Measurements from ENCODE around the gene GSC2. TPM values are rescaled to one million over a fixed set of nuclear protein-coding genes. Genes with fewer than 3 reads are reported as not detected.
"Not testable (repeated sequence)": the region's sequence is repeated elsewhere in the genome, so short reads cannot be mapped to it uniquely, and the experiment has no call there.

The GSC2 gene
- total RNA-seq, 1 donor from 2014 or later = not detected

- intact Hi-C loops (cut with micrococcal nuclease) = no loop called here
Observed at GRCh38 chr22:19164425-19164824, 14.3 kb upstream of the GSC2 start.

DNA sequence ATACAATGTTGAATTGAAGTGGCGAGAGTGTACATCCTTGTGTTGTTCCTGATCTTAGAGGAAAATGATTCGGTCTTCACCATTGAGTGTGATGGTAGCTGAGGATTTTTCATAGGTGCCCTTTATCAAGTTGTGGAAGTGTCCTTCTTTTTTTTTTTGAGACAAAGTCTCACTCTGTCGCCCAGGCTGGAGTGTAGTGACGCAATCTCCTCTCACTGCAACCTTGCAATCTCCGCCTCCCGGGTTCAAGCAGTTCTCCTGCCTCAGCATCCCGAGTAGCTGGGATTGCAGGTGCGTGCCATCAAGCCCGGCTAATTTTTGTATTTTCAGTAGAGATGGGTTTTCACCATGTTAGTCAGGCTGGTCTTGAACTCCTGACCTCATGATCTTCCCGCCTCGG lies 8.6 kb upstream of the GSC2 start:
- intact Hi-C loops (cut with micrococcal nuclease) = not testable (repeated sequence)

GRCh38 chr22:19156109-19156508 lies 6.0 kb upstream of the GSC2 start:
- intact Hi-C loops (cut with micrococcal nuclease) = not testable (repeated sequence)

GRCh38 chr22:19152942-19153883 lies 3.1 kb upstream of the GSC2 start:
- intact Hi-C loops (cut with micrococcal nuclease) = no loop called here

GRCh38 chr22:19151329-19152191 lies 1.5 kb upstream of the GSC2 start:
- intact Hi-C loops (cut with micrococcal nuclease) = no loop called here

GRCh38 chr22:19150482-19151328 lies 613 bp upstream of the GSC2 start:
- intact Hi-C loops (cut with micrococcal nuclease) = no loop called here

GRCh38 chr22:19149047-19149883 lies 827 bp downstream of the GSC2 start:
- intact Hi-C loops (cut with micrococcal nuclease) = loop anchor here (10.0 kb wide), 1 partner anchor 706 kb away; the partner anchor contains the start of genes GNB1L and RTL10

DNA sequence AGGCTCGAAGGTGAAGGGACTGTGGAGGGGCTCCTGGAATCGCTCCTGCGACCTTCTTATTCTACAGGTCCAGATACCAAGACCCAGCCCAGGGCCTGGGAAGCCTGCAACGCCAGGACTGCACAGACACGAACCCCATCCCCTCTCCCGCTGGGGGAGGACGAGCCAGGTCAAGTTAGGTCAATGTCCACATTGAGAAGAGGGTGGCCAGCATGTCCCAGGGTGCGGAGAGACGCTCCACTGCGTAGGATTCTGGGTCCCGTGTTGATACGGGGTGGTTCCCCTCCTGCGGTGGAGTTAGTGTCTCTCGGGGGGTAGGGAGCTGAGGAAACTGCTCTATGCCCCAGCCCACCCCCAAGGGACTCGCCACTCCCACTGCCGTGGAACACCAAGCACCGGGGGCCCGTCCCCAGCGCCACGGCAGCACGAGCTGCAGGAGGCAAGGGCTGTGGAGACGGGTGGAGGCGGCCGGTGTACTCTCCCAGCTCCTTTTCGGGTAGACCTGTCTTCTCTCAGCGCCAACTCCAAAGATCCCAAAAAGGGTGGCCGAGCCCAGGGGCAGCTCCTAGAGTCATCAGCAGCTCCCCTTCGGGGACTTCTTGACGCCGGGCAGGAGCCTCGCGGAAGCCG lies 1.6 kb downstream of the GSC2 start:
- intact Hi-C loops (cut with micrococcal nuclease) = loop anchor here (10.0 kb wide), 1 partner anchor 706 kb away; the partner anchor contains the start of genes GNB1L and RTL10

GRCh38 chr22:19147195-19147780 lies 2.8 kb downstream of the GSC2 start:
- intact Hi-C loops (cut with micrococcal nuclease) = loop anchor here (10.0 kb wide), 1 partner anchor 708 kb away; the partner anchor contains the start of genes GNB1L and RTL10

DNA sequence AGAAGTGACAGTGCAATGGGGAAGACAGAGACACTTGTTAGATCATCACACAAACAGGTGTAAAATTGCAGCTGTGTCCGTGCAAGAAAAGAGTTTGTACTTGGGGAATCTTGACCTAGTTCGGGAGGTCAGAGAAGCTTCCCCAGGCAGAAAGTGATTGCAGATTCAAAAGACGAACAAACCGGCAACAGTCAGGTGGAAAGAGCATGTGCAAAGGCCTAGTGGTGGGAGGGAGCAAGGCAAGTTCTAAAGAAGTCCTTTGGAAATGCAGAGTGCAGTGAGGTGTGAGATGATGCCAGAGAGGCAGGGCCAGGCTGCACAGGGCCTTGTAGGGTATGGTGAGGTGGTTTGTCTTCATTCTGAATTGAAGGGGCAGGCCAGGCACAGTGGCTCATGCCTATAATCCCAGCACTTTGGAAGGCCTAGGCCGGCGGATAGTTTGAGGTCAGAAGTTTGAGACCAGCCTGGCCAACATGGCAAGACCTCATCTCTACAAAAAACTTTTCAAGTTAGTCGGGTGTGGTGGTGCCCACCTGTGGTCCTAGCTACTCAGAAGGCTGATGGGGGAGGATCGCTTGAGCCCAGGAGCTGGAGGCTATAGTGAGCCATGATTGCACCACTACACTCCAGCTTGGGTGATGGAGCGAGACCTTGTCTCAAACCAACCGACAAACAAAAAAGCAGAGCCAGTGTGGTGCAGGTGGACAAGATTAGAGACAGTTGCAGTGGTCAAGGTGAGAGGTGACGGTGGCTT lies 3.7 kb downstream of the GSC2 start:
- intact Hi-C loops (cut with micrococcal nuclease) = loop anchor here (10.0 kb wide), 1 partner anchor 708 kb away; the partner anchor contains the start of genes GNB1L and RTL10

GRCh38 chr22:19143967-19144400 lies 6.1 kb downstream of the GSC2 start:
- intact Hi-C loops (cut with micrococcal nuclease) = loop anchor here (1.0 to 10.0 kb wide), 11 partner anchors 22 to 973 kb away; partner anchors contain the start of genes C22orf39, CDC45, CLTCL1 and DGCR2

DNA sequence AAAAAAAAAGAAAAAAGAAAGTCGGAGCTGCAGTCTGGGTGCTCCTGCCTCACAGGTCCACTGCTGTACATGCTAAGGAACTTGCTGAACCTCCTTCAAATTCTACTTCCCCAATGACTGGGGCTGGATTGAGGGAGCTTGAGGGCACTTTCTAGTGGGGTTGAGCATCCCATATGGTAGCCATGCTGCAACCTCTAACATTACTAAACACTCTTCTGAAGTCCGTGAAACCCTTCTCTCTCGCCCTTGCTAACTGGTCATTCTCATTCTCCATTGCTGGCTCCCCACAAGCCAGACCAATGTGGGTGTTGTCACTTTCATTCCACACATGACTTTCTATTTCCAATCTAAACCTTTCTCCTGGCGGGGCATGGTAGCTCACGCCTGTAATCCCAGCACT lies 6.9 kb downstream of the GSC2 start:
- intact Hi-C loops (cut with micrococcal nuclease) = loop anchor here (10.0 kb wide), 1 partner anchor 712 kb away; the partner anchor contains the start of genes GNB1L and RTL10

DNA sequence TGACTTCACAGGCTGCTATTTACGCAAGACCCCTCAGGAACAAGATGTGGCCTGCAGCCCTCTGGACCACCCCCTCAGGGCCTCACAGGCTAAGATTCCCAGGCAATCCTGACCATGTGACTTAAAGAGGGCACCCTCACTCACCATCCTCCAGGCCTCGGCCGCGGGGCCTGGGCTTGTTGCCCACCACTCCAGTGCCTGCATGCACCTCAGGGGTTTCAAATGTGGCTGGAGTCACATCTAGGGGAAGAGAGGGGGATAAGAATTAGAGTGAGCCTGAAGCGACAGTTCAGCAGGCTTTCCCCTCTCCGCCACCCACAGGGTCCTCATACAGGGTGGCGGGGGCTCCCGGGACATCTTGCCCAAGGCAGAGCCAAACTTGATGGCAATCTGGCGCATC lies 7.7 kb downstream of the GSC2 start:
- intact Hi-C loops (cut with micrococcal nuclease) = loop anchor here (10.0 kb wide), 1 partner anchor 712 kb away; the partner anchor contains the start of genes GNB1L and RTL10

DNA sequence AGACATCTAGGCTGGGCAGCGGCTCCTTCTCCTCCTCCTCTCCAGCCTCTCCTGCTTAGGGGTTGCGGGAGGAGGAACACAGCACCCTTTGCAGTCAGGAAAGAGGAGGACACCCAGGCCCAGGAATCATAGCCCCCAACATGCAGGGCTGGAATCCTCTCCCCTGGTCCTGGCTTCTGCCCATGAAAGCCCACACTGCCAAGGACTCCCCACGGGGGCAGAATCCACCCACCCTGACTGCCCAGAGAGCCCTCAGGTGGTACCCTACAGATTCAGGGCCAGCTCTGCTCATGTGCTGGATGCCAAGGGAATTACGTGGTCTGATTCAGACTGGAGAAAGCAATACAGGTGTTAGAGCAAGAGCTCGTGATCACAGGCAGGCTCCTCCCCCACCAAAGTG lies 10.1 kb downstream of the GSC2 start:
- intact Hi-C loops (cut with micrococcal nuclease) = loop anchor here (10.0 kb wide), 1 partner anchor 715 kb away; the partner anchor contains the start of genes GNB1L and RTL10

DNA sequence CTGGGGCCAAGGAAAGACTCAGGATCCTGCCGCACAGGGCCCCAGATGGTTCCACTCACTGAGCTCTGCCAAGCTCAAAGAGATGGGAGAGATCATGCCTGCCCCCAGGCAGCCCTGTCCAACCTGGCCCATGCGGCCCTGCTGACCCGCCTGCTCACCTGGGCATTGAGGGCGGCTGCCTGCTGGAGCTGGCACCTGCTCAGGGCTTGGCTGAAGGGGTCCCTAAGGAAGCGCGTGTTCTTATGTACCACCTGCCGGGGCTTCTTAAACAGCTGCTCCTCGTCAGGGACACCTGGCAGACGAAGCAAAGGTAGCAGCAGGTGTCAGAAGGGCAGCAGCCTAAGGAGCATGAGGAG lies 11.1 kb downstream of the GSC2 start:
- intact Hi-C loops (cut with micrococcal nuclease) = no loop called here

DNA sequence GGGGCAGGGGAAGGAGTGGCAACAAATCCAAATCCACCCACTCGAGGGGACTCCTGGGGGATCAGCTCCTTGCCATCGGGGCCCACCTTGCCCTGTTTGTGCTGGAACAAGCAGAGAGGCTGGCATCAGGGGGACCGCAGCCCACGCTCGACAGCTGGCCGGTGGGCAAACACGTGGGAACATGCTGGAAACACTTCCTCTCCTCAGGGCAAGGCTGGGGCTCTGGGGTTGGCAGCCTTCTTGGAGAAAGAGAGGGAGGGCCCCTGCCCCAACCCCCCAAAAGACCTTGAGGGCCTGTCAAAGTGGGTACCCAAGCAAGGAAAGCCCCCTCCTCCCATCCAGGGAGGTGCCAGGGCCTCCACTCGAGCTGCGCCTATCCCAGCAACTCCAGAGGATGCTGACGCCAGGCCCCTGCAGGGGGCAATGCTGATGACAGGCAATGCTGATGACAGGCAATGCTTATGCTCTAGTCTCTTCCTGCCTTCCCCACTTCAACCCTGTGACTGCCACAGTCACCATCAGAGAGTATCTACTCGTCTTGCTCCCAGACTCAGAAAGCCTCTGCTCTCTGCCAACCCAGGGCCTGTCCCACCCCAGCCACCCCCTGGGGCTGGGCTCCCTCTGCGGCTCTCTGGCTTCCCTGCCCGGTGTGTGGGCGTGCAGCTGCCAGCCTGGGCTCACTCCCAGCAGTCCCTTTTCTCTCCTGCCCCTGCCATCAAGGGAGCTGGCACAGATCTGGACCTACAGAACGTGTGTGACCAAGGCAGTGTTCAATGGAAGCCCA lies 11.7 kb downstream of the GSC2 start:
- intact Hi-C loops (cut with micrococcal nuclease) = no loop called here
